Myocyte (in vitro differentiated cells): ENCODE results near the gene TSPYL2. TPM values are rescaled to one million over a fixed set of nuclear protein-coding genes. Genes with fewer than 3 reads are reported as not detected.

Experiments used
- DNase-seq: peaks from one replicate; pipeline ENCODE4 v3.0.0-alpha.2; 2012; ENCODE audit warnings: low read depth
- polyA plus RNA-seq: library from polyadenylated mRNA; unstranded; fragments of >200 nt; gene quantifications from one replicate; pipeline ENCODE4 v1.2.1, GENCODE V29; 2012; ENCODE audit warnings: missing spikeins
- total RNA-seq: library from RNA; depleted of rRNA; stranded (reverse); fragments of >200 nt; gene quantifications from 2 replicates; pipeline ENCODE4 v1.2.3, GENCODE V29; 2014

The TSPYL2 gene
- total RNA-seq, result 14.5 and 19.9 TPM in 2 replicates
- 25.6 TPM for polyA plus RNA-seq

DNA sequence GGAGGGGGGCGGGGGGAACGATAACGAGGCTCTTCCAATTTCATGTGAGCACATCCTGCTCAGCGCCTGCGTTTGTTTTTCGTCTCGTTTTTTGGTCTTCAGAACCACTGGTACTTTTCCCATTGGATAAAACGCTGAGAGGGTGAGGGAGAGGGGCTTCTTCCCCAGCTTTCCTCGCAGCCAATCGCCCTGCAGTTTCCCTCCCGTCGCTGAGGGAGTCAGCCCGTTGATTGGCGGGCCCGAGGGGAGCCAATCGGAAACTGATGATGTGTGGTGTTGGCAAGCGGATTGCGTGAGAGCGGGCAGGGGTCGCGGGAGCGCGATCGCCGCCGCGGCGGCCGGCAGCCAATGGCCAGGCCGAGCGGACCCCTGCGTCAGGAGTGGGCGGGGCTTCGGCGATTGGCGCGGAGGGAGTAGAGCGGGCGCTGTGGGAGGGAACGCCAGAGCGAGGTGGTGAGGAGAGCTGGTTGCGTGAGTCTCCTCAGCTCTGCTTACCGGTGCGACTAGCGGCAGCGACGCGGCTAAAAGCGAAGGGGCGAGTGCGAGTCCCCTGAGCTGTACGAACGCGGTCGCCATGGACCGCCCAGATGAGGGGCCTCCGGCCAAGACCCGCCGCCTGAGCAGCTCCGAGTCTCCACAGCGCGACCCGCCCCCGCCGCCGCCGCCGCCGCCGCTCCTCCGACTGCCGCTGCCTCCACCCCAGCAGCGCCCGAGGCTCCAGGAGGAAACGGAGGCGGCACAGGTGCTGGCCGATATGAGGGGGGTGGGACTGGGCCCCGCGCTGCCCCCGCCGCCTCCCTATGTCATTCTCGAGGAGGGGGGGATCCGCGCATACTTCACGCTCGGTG lies at the start of gene TSPYL2:
TSS of gene TSPYL2 (plus strand) at position 443 of the 848 bp plus-strand sequence. CDS start at position 575, 132 bp downstream.
- DNase-seq, result peak; percentile 96

DNA sequence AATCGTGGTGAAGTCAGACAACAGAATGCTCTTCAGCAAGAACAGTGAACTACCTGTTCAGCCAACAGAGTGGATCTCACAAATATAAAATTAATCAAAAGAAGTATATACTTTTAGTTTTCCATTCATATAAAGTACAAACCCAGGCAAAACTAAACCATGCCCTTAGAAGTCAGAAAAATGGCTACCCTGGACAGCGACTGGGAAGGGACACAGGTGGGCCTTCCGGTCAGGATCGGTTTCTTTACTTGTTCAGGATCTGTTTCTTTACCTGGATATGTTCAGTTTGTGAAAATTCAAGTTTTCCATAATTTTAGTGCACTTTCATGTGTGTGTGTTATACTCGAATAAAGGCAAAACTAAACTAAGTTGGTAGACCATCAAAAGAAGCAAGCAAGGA lies 46.0 kb upstream of the TSPYL2 start:
- DNase-seq, result no peak

DNA sequence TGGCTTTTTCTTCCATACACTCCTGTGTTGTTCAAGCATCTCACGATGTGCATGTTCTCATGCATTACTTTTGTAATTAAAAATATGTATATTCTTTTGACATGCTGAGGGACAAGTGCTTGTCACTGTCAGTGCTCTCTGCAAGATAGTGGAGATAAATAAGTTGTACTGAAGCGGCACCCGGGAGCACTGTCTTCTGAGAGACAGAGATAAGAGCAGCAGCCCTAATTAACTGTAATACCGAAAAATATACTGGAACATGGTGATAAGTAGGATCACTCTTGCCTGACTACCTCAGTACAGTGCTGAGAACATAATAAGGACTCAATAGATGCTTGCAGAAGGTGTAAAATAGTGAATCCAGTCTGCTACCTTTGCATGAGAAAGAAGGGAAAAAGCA lies 42.9 kb upstream of the TSPYL2 start:
- DNase-seq, result no peak

- DNase-seq, result no peak
Observed at GRCh38 chrX:53044995-53045394, 37.2 kb upstream of the TSPYL2 start.

- no peak for DNase-seq
Observed at GRCh38 chrX:53047228-53047627, 34.9 kb upstream of the TSPYL2 start.

- DNase-seq, result peak; percentile 73
Observed at GRCh38 chrX:53048169-53049126, 33.7 kb upstream of the TSPYL2 start, which contains the start of gene GPR173. Gene GPR173 (plus strand): TSS chrX:53048789. CDS start chrX:53076622, 27,833 bp downstream.

DNA sequence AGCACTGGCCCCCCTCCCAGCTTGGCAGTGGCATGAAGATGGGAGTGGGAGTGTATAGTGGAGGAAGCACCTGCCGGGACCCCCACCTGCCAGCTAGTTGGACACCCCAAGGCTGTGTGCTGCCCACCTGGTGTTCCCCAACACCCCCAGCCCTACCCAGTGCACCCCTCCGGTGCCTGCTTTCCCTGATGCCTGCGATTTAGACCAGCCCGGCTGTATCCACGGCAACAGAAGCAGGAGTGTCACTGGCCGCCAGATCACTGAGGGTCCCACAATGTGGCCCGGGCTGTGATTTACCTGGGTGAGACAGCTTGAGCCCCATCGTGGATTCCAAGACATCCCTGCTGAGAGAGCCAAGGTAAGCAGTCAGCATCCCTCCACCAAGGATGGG lies 33.0 kb upstream of the TSPYL2 start:
- DNase-seq, result no peak

DNA sequence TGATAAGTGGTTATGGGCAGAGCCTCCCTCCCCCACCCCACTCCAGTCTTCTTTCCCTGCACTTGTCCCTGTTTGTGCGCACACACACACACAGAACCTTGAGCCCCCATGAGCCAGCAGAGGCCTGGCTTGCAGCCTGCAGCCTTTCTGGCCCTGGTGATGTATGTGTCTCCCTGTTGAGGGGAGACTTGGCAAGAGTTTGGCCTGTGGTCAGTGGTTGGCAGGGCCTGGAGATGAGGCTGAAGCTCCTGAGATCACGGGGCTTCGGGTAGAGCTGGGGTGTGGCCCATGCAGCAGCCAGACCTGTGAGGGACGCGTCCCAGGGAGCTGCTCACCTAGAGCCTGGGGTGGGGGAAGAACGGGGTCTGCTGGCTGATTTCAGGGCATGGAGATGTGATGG lies 31.3 kb upstream of the TSPYL2 start:
- peak; percentile 27 for DNase-seq

- DNase-seq, result no peak
Observed at GRCh38 chrX:53055244-53055849, 26.8 kb upstream of the TSPYL2 start.

DNA sequence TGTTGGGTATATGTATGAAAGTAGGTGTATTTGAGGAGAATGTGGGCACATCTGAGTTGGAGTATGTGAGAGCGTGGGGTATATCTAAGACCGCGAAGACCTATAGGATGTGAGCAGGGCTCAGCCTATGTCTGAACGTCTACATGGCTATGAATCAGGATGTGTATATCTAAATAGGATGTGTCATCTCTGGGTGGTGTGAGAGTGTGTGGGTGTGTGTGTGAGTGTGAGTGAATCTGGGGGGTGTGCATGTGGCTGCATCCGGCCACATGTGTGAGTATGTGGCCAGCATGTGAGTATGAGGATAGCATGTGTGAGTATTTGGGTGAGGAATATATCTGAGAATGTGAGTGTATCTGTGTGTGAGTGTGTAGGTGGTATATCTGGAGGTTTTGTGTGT lies 25.9 kb upstream of the TSPYL2 start:
- no peak for DNase-seq

DNA sequence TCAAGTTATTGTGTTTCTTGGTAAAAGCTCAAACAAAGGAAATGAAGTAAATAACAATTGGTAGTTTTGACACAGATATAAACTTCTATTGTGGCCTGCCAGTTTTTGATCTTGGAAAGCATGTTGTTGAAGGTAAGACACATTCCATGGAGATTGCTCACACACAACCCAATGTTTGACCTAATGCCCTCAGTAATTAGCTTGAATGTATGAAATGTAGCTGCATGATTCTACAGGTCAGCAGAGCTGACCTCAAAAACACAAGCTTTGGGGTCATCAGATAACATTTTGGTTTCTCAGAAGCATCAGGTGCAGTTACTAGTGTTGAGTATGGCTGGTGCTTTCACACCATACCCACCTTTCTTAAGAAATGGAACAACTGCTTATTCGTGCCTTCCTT lies 17.1 kb upstream of the TSPYL2 start:
- DNase-seq, result no peak

DNA sequence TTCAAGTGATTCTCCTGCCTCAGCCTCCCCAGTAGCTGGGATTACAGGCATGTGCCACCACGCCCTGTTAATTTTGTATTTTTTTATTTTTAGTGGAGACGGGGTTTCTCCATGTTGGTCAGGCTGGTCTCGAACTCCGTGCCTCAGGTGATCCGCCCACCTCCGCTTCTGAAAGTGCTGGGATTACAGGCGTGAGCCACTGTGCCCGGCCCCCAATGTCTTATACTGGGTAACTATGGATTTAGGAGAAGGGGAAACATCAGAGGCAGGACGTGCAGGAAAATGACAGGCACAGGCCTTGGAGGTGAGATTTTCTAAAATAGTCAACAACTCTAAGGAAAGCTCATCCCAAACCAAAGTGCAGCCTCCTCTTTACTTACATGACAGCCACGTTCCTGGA lies 11.1 kb upstream of the TSPYL2 start:
- DNase-seq, result no peak

DNA sequence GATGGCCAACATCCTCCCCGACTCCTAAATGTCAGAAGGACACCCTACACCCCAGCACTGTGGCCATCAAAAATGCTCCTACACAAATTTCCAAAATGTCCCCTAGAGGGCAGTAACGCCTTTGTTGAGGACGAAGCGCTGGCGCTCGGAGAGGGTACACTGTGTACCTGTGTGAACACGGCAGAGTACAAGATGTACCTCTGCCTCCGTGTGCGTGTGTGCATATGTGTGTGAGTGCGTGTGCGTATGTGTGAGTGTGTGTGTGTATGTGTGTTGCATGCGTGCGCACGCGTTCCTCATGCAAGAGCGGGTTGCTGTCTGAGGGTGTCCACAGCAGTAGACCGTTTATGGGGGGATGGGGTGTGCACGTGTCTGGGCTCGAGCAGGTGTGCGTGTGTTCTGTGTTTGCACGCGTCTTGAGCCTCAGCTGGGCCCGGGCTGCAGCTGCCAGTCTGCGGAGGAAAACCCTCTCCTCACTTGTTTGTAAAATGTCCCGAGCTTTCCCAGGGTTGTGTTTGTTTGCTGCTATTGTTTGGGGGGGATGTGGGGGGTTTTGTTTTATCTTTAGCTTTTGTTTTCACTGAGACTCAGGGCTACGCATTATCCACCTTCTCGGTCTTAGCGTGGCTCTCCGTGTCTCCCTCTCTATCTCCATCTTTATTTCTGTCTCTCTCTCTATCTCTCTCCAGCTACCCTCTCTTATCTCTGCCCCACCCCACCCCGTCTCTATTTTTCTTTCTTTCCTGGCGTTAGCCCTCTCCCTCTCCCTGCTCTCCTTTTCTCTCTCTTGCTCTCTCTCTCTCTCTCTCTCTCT lies 10.4 kb upstream of the TSPYL2 start:
- peak; percentile 69 for DNase-seq

DNA sequence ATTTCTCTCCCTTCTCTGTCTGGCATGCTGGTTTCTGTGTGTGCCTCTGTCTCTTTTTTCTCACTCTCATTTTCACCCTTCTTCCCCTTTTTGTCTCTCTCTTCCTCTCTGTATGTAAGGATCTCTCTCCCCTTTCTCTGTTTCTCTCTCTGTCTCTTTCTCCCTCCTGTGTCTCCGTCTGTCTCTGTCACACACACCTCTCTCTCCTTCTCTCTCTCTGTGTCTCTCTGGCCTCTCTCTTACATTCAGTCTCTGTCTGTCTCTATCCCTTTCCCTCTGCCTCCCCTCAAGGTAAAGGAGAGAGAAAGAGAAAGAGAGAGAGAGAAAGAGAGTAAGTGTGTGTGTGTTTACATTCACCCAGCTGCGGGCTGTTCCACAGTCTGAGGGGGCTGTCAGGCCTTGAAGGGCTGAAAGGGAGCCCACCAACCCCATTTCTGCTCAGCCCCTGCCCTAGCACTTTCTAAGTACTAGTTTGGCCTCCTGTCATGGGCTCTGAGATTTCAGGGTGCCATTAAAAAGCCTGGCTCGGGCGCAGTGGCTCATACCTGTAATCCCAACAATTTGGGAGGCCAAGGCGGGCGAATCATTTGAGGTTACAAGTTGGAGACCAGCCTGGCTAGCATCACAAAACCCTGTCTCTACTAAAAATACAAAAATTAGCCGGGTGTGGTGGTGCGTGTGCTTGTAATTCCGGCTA lies 9.6 kb upstream of the TSPYL2 start:
- DNase-seq, result no peak

DNA sequence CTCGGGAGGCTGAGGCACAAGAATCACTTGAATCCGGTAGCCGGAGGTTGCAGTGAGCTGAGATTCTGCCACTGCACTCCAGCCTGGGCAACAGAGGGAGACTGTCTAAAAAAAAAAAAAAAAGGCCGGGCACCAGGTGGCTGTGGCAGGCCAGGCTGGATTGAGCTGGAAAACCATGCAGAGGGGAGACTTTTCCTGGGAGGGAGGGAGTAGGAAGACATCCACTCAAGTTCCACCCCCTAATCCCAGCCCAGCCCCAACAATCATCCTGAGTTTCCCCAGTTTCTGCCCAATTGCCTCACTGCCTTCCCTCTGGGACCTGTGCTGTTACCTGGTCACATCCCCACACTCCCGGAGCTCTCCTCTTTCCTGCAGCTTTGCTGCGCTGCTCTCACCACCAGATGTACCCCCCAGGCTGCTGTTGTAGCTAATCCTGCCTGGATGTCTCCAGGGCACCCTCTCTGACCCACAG lies 9.0 kb upstream of the TSPYL2 start:
- DNase-seq, result no peak

DNA sequence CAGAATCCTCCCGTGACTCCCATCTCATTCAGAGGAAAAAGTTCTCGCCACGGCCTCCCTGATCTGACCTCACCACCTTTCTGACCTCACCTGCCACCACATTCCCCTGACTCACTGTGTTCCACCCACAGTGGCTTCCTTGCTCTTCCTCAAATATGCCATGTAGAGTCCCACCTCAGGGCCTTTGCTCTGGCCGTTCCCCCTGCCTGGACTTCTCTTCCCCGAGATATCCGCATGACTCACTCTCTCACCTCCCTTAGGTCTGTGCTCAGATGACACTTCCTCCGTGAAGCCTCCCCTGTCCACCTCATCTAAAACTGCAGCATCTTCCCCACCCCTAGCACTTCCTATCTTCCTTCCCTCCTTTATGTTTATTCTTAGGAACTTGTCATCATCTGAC lies 7.2 kb upstream of the TSPYL2 start:
- no peak for DNase-seq

GRCh38 chrX:53076671-53077070 lies 5.5 kb upstream of the TSPYL2 start:
- no peak for DNase-seq

GRCh38 chrX:53077207-53078197 lies 4.7 kb upstream of the TSPYL2 start:
- no peak for DNase-seq

GRCh38 chrX:53078943-53079342 lies 3.2 kb upstream of the TSPYL2 start:
- DNase-seq, result no peak
